IPS-NIHi11 (cell line): ENCODE results near the gene PPIL6.
A peak's percentile ranks its signal among the peaks of the same experiment; 100 is the strongest.

ENCODE experiments used
- DNase-seq: peaks from one replicate; pipeline ENCODE4 v3.0.0; 2012; ENCODE audit warnings: mixed read lengths, low spot score

The PPIL6 gene

DNA sequence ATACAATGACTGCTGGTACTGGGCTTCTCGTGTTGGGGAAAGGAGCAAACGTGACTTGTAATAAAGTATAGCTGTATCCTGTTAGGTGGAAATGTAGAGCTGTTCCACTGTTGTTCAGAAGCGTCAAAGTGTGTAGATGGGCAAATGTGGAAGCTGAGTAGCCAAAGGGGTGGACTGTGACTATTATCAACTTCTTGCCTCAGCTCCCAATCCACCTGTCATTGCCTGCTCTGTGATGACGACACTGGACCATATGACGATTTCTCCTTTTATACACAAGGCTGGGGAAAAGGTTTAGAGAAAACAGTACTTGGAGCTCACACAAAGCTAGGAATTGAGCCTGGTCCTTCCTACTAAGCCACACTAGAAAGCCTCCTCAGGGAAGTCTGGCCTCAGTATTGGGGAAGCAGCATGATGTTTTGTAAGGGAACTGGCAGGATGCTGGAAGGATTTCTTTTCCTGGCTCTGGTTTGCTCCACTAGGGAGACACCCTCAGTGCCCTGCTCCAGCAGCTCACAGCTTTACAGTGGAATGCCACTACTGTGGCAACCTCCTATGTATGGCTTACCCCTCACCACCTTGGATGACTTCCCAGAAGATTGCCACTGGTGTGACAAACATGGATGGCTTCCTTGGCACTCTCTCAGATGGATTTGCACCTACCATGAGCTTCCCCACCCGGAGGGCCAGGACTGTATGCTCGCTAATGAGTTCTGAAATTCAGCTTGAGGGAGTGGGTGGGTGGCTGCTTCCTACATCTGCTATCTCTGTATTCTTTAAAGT lies 78.1 kb downstream of the PPIL6 start:
- no peak for DNase-seq

DNA sequence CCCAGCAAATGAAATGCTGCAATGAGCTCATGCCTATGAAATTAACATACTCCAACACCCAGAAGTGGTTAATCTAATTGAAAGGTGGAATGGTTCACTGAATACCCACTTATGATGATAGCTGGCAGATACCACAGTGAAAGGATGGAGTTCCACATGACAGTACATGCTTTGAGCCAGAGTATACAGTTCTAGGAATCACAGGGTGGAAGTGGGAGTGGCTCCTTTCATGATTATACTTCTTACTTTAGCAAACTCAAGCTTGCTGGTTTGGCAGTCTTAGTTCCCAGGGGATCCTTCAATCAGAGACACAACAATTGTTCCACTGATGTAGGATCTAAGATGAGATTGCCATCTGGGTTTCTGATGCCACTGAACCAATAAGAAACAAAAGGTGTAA lies 79.6 kb downstream of the PPIL6 start:
- no peak for DNase-seq

GRCh38 chr6:109360281-109360680 lies 80.1 kb downstream of the PPIL6 start:
- no peak for DNase-seq

DNA sequence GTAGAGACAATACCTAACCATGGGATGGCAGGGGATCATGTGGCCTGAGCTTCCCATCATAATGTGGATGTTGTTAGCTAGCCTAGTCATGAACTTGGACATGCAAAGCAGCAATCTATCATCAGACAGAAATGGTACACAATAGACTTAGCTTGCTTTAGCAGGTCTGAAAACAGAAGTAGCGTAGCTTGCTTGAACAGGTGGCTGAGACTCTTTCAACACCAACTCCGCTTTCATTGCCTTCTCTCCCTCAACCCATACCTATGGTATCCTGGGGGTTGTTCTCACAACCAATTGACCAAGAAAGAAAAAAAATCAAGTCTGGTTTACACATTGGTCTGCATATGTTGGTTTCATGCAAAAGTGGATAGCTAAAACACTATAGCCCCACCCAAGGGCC lies 81.2 kb downstream of the PPIL6 start:
- no peak for DNase-seq

DNA sequence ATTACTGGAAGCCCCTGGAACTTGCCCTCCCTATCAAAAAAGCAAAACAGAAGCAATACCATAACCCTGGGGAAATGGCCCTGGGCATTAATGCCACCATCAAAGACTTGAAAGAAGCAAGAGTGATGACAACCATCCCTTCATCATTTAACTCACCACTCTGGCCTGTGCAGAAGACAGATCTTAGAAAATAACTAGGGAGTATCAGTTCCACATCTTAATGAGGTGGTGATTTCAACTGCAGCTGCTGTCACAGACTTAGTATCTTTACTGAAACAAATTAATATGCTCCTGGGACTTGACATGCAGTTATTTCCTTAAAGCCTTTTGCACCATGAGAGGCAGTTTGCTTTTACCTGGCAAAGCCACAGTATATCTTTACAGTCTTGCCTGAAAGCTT lies 82.2 kb downstream of the PPIL6 start:
- DNase-seq = no peak

GRCh38 chr6:109356237-109356636 lies 84.2 kb downstream of the PPIL6 start:
- DNase-seq = no peak

DNA sequence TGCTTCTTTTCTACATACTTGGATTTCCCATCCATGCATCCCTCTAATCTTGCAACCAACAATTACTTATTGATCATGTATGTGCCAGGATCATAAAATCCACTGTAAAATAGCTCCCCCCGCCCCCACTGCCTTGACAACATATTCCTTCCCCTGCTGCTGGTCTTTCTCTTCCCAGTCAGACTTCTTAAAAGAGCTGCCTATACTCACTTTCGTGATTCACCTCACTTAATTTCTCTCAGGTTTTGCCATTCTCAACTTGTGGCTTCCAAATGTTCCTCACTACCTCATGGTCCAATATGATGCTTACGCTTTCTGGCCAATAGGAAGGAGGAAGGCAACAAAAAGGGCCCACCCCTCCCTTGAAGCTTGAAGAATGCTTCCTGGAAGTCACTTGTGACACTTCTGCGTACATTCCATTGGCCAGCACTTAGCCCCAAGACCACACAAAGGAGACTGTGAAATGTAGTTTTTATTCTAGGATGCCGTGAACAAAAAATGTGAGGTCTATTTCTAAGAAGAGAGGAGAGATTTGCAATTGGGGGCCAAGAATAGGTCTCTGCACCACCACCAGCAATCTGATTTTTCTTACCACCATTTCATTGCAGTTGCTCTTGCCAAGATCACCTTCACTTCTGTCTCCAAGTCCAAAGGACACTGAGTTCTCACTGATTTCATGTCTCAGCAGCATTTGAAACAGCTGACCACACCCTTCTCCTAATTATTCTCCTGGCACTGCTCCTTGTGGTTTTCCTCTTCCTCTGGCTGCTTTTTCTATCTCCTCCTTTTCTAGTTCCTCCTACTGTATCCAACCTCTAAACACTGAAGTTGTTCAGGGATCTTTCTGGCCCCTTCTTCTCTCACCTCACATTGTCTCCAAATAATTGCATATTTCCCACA lies 88.9 kb downstream of the PPIL6 start:
- DNase-seq = no peak

DNA sequence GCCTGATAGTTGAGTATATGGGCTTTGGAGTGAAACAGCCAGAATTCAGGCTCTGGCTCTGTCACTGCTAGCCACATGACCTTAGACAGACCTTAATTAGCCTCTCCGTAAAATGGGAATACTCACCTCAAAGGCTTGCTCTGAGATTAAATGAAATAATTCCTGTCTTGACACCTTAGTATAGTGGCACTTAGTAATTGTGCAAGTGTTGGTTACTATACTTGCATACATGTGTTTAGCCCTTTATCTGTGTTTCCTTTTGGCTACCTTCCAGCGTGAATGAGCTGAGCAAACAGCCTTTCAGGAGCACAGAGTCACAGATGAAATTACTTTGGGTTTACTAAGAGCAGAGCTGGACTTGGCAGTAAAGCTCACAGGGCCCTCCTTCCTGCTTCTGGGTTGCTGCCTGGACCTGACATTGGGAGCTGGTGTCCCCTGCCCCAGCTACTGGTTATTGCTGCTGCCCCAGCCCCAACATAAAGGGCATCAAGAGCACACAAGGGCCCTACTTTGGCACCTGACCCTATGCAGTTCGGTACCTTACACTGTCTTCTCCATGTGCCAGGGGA lies 90.9 kb downstream of the PPIL6 start:
- no peak for DNase-seq

- DNase-seq = no peak
These were observed 92.2 kb downstream of the PPIL6 start for GRCh38 chr6:109348226-109348625.

- DNase-seq = no peak
These were observed 92.6 kb downstream of the PPIL6 start for GRCh38 chr6:109347779-109348178.

DNA sequence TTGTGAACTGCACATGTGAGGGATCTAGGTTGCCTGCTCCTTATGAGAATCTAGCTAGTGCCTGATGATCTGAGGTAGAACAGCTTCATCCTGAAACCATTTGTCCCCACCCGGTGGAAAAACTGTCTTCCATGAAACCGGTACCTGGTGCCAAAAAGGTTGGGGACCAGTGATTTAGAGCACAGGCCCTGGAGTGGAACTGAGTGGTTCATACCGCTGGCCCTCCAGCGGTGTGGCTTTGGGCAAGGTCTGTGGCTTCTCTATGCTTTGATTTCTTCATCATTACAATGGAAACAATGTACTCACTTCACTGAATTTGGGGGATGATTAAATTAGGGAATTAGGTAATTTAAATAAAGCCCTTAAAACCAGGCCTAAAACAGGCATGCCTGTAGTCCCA lies 94.4 kb downstream of the PPIL6 start:
- no peak for DNase-seq

DNA sequence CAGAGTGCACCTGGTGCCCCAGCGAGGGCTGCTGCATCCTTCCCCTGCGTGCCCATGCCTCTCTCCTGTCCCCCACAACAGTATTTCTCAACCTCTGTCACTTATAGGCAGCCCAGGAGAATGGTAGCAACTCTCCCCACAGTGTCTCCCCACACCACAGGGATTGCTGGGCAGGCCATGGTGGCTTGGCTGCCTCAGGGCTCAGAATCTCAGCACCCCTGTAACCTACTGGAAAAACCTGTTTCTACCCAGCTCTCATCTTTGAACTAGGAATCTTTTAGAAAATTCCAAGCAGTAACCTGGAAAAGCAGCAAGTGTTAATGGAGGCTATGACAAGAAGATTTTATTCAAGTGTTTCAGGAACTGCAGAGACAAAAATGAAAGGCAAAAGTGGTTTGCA lies 96.2 kb downstream of the PPIL6 start:
- peak; percentile 44 for DNase-seq

- DNase-seq = no peak
These were observed 96.9 kb downstream of the PPIL6 start for GRCh38 chr6:109343518-109343917.

DNA sequence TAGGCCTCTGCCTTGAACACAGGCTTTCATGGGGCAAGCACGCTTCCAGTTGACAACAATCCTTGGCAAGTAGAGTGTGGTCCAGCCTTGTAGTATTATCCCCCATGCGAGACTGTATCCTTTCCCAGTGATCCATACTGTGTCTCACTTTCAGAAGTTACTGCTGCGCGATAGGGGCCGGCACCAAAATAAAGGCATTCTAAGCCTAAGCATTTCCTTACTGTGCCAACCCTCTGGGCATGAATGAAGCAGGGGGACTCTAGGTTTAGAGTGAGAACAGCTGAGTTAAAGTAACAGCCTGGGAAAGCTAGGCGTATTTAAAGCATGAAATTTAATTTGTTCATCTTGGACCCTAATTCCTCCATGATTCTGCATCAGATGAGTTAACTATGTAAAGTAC lies 97.5 kb downstream of the PPIL6 start:
- DNase-seq = no peak

- no peak for DNase-seq
These were observed 97.9 kb downstream of the PPIL6 start for GRCh38 chr6:109342506-109342905.

DNA sequence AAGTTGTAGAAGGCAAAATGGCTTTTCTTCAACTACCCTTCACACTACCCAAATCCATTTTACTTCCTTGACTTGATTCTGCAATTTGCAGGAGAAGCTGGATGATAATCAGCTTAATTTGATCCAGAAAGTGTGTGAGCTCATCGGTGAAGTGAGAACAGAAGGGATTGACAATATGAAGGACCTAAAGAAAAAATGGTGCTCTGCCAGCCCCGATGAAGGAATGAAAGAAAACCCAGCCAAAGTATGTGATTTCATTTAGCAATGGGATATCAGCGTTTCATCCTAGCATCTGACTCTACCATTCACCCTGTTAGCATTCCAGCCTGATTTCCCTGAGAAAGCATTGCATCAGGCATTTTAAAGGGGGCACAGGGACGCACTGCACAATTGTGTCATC lies 99.6 kb downstream of the PPIL6 start:
- DNase-seq = no peak
